Lower lobe of right lung (tissue), 2 donors: Measurements from ENCODE around the gene DPM1. TPM values are rescaled to one million over a fixed set of nuclear protein-coding genes. Genes with fewer than 3 reads are reported as not detected.

ENCODE experiments used
- ATAC-seq, 2 donors: fragments of 200-7000 bp; cut with Tn5 transposase; one replicate each; pipeline ENCODE4 v1.9.1; 2020 to 2022; ENCODE audit warnings: mild to moderate bottlenecking in 2 of 2, moderate library complexity in 2 of 2
- DNase-seq: peaks from one replicate; pipeline ENCODE4 v3.0.0-alpha.2; 2020
- H3K27ac ChIP-seq: fragments of 200-600 bp; one replicate; pipeline ENCODE4 v1.8.0; 2022
- H3K27me3 ChIP-seq: fragments of 200-600 bp; one replicate; pipeline ENCODE4 v1.8.0; 2022; ENCODE audit warnings: low read depth
- H3K36me3 ChIP-seq: fragments of 200-600 bp; one replicate; pipeline ENCODE4 v1.8.0; 2022; ENCODE audit warnings: mild to moderate bottlenecking
- H3K4me1 ChIP-seq: fragments of 200-600 bp; one replicate; pipeline ENCODE4 v1.8.0; 2022
- H3K4me3 ChIP-seq: fragments of 200-600 bp; one replicate; pipeline ENCODE4 v1.8.0; 2022; ENCODE audit warnings: mild to moderate bottlenecking
- H3K9me3 ChIP-seq: fragments of 200-600 bp; one replicate; pipeline ENCODE4 v1.8.0; 2022
- intact Hi-C: fragments of 100-400 bp; cut with DNase I; formaldehyde crosslinking; loops from one replicate; pipeline ENCODE4 v1.11.0; 2022
- total RNA-seq: library from RNA; stranded (reverse); fragmentation: NEBNext Ultra II Directional; extraction: Animal tissue kit (Norgen Biotek cat#: 25700); gene quantifications from one replicate; pipeline ENCODE4 v1.2.1, GENCODE V29; 2021
- TF ChIP-seq, protein P1 (sequence below): fragments of 200-600 bp; IDR thresholded peaks from one replicate; pipeline ENCODE4 v1.8.0; 2022; ENCODE audit warnings: antibody characterized with exemption, mild to moderate bottlenecking
- donor health status: DM: no; HTN: yes; CAD: no; lungs with severe emphysema.

DPM1 gene
- total RNA-seq, 1 donor from 2014 or later = 31.2 TPM

DNA sequence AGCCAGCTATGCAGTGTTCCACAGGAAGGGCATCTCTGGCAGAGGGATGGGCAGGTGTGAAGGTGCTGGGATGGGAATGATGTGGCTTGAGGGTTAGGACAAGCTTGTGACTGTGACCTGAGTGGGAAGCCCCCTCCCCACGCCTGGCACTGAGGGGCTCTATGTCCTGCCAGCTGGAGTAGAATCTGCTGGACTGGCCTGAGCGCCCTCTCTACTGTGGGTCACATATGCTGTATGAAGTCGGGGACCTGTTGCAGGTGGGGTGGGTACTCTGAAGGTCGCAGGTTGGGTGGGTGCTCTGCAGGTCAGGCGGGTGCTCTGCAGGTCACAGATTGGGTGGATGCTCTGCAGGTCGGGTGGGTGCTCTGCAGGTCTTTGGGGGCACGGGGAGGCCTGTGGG, 44.3 kb upstream of the DPM1 start:
- DNase-seq = no peak
- intact Hi-C loops = no loop called here
- peaks cover 11% of the 10 kb centered on the region for H3K27me3 ChIP-seq
- no peak overlapping the region for H3K27ac ChIP-seq
- TF ChIP-seq, protein P1, sequence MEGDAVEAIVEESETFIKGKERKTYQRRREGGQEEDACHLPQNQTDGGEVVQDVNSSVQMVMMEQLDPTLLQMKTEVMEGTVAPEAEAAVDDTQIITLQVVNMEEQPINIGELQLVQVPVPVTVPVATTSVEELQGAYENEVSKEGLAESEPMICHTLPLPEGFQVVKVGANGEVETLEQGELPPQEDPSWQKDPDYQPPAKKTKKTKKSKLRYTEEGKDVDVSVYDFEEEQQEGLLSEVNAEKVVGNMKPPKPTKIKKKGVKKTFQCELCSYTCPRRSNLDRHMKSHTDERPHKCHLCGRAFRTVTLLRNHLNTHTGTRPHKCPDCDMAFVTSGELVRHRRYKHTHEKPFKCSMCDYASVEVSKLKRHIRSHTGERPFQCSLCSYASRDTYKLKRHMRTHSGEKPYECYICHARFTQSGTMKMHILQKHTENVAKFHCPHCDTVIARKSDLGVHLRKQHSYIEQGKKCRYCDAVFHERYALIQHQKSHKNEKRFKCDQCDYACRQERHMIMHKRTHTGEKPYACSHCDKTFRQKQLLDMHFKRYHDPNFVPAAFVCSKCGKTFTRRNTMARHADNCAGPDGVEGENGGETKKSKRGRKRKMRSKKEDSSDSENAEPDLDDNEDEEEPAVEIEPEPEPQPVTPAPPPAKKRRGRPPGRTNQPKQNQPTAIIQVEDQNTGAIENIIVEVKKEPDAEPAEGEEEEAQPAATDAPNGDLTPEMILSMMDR = no peak
- H3K9me3 ChIP-seq = no peaks in the 10 kb centered on the region
- peak in 1 of 2 donors; percentile 18 for ATAC-seq
- H3K4me3 ChIP-seq = no peak overlapping the region
- H3K4me1 ChIP-seq = no peaks in the 10 kb centered on the region
- no peaks in the 10 kb centered on the region for H3K36me3 ChIP-seq

DNA sequence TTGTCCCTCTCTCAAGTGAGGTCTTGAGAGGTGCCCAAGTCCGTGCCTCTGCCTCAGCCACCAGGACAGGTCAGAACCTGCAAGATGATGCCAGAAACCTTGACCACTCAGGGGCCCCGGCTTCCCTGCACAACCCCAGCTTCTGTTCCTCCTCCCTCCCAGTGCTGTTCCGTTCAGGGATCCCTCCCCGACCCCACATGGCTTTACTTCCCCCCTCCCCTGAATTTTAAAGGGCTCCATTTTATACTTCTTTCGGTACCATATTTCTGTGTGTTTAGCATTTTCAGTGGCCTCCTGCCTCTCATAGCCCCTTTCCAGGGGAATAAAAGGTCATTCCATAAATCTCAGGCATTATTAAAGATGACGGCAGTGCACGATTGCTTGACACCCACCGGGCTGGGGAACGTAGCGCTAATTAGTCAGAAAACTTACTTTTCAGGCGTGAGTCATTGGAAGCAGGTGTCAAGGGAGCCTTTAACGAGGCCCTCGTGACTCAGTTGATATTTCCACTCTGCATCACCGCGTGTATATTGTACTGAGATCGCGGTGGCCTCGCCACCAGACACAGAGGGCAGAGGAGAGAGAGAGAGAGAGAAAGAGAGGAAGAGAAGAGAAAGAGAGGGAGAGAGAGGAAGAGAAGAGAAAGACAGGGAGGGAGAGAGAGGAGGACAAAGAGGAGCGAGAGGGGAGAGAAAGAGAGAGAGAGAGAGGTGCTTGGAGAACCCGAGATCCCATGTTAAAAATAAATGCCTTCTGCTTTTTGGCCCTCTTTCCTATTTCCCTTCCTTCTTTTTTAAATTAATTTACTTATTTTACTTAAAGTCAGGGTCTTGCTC, 43.3 kb upstream of the DPM1 start:
- H3K27me3 ChIP-seq = peaks cover 11% of the 10 kb centered on the region
- no peaks in the 10 kb centered on the region for H3K36me3 ChIP-seq
- TF ChIP-seq, protein P1 = no peak
- no peaks in the 10 kb centered on the region for H3K4me1 ChIP-seq
- ATAC-seq (no peak), DNase-seq (no peak)
- no peak overlapping the region for H3K27ac ChIP-seq
- no peaks in the 10 kb centered on the region for H3K9me3 ChIP-seq
- intact Hi-C loops = no loop called here
- H3K4me3 ChIP-seq = no peak overlapping the region

- intact Hi-C loops = no loop called here
- H3K36me3 ChIP-seq = no peaks in the 10 kb centered on the region
- H3K27ac ChIP-seq = no peak overlapping the region
- DNase-seq (no peak), ATAC-seq (no peak)
- peaks cover 7% of the 10 kb centered on the region for H3K27me3 ChIP-seq
- no peak overlapping the region for H3K4me3 ChIP-seq
- H3K9me3 ChIP-seq = no peaks in the 10 kb centered on the region
- H3K4me1 ChIP-seq = no peaks in the 10 kb centered on the region
- TF ChIP-seq, protein P1 = no peak
Measured at GRCh38 chr20:50999355-50999754, 41.0 kb upstream of the DPM1 start.

GRCh38 chr20:50996901-50997865, 38.9 kb upstream of the DPM1 start:
- ATAC-seq = no peak
- no peak for DNase-seq
- Histone ChIP-seq H3K4me3 (no peak overlapping the region), H3K27me3 (peaks cover 14% of the 10 kb centered on the region), H3K36me3 (no peaks in the 10 kb centered on the region), H3K27ac (no peak overlapping the region), H3K4me1 (no peaks in the 10 kb centered on the region), H3K9me3 (no peaks in the 10 kb centered on the region)
- TF ChIP-seq, protein P1 = no peak
- intact Hi-C loops = no loop called here

- Histone ChIP-seq H3K36me3 (no peaks in the 10 kb centered on the region), H3K9me3 (no peaks in the 10 kb centered on the region), H3K27me3 (peaks cover 22% of the 10 kb centered on the region), H3K4me1 (no peaks in the 10 kb centered on the region), H3K4me3 (no peak overlapping the region), H3K27ac (no peak overlapping the region)
- DNase-seq (no peak), ATAC-seq (no peak)
- intact Hi-C loops = no loop called here
- TF ChIP-seq, protein P1 = no peak
Measured at GRCh38 chr20:50995506-50995905, 37.2 kb upstream of the DPM1 start.
